Measurements from ENCODE around the gene CASP2.

CASP2 gene

DNA sequence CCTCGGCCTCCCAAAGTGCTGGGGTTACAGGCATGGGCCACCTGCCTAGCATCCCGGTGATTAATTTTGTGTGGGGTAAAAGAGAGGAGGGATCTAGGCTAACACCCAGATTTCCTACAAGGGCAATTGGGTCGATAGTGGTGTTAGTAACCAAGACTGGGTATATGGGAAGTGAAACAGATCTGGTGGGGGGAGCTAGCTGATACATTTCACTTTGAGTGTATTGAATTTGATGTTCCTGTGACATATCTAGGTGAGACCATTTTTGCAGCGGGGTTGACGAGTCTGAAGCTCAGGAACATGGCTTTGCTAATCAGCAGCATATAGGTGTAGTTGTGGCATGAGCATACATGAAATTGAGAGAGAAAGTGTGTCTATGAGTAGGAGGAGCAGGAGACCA lies 39.8 kb downstream of the CASP2 start:
- no peaks in the 10 kb centered on the region for H3K9me3 Mint-ChIP-seq
- no peak overlapping the region for H3K27ac Mint-ChIP-seq
- H3K4me1 Mint-ChIP-seq = no peaks in the 10 kb centered on the region
- no peaks in the 10 kb centered on the region for H3K27me3 Mint-ChIP-seq
- no peak for DNase-seq
- no peak for ATAC-seq
- H3K4me3 Mint-ChIP-seq = no peak overlapping the region

DNA sequence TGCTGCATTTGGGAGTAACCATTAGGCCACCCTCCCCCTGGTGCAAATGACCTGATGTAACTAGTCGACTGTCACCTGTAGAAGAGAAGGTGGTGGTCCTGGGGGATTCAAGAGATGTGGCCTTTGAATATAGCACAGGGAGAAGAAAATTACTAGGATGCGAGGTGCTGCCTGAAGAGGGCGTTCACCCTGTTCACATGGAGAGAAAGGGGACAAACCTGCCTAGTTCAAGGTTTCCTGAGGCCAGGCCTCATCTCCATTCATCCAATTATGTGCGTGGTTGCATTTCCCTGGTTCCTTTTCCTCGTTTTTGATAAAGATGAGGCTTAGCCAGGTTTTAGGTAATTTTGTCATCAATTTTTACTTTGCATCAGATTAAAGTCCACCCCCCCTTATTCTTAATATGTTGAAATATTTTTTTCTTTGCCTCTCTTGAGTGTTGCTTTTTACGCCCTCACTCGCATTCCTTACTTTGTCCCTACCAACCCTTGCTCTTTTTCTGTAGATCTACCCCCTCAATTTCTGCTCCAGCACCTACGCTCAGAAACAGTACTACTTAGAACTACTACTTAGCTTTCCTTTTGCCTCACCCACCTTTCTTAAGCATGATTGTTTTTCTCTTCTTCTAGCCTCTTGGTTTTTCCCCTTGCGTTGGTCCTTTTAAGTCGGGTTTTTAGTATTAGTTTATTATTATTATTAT lies 41.5 kb downstream of the CASP2 start:
- H3K4me3 Mint-ChIP-seq = no peak overlapping the region
- ATAC-seq = no peak

DNA sequence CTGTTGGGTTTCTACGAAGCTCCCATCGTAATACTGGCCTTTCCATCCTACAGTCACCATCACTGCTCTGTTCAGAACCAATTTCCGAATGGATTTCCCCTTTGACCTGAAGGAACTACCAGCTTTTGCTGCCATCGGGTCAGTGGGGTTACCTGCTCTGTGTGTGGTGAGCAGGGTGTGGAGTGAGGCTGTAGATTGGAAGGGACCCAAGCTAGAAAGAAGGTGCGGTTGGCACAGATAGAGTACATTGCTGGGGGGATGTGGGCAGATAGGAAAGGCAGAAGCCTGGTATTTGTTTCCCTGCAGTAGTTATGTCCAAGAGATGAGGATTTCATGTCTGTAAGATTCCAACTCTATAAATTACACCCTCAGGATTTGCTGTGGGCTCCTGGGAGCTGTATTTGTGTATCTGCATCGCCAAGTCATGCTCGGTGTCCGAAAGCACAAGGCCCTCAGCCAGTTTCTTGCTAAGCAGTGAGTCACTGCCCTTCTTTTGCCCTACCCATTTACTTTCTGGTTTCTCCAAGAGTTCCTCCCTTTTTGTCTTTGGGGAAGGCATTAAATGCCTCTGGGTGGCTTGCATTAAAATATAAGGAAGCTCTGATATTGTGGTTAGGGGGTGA lies 43.1 kb downstream of the CASP2 start:
- H3K9me3 Mint-ChIP-seq = no peaks in the 10 kb centered on the region
- H3K4me3 Mint-ChIP-seq = no peak overlapping the region
- ATAC-seq (no peak), DNase-seq (no peak)
- H3K4me1 Mint-ChIP-seq = no peaks in the 10 kb centered on the region
- H3K27me3 Mint-ChIP-seq = no peaks in the 10 kb centered on the region
- H3K27ac Mint-ChIP-seq = no peak overlapping the region

More for the DNA sequence above, 41.5 kb downstream of the CASP2 start:
- no peaks in the 10 kb centered on the region for H3K9me3 Mint-ChIP-seq
- no peak for DNase-seq
- no peaks in the 10 kb centered on the region for H3K27me3 Mint-ChIP-seq
- H3K4me1 Mint-ChIP-seq = no peaks in the 10 kb centered on the region
- no peak overlapping the region for H3K27ac Mint-ChIP-seq

DNA sequence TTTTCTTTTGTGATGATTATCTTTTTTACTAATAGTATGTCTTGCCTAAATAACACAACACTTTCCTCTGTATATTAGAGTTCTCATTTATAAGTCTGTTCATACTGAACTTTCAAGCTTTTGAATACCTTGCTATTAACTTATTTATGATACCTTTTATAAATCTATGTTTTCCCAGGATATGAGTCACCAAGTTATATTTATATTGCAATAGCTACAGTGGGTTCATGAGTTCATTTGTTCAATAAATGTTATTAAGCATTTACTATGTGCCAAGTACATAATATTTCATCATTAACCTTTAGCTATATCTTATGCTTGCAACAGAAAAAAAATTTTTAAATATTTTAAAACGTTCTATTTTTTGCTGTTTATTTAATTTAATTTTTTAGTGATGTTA lies 46.1 kb downstream of the CASP2 start:
- DNase-seq = no peak
- no peaks in the 10 kb centered on the region for H3K9me3 Mint-ChIP-seq
- ATAC-seq = no peak
- no peaks in the 10 kb centered on the region for H3K27me3 Mint-ChIP-seq
- no peak overlapping the region for H3K4me3 Mint-ChIP-seq
- peak overlapping the region in 1 of 2 donors; percentile 21 for H3K27ac Mint-ChIP-seq
- H3K4me1 Mint-ChIP-seq = no peaks in the 10 kb centered on the region

DNA sequence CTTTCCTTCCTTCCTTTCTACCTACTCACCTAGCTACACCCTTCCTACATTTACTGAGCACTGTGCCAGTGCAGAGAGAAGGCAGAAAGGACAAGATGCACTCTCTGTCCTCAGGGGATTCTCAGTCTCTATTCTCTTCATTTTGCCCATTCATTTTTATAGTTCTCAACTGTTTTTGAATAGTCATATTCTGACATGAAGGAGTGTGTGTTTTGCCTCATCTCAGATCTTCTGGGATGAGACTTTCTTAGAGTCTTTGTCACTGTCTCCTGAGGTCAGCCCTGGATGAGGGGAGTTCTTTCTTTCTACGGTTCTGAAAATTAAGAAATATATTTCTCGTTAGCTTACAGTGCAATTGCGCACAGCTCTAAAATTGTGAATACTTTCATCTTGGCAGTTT lies 49.1 kb downstream of the CASP2 start:
- ATAC-seq (no peak), DNase-seq (no peak)
- no peak overlapping the region for H3K4me3 Mint-ChIP-seq
- no peaks in the 10 kb centered on the region for H3K9me3 Mint-ChIP-seq
- H3K4me1 Mint-ChIP-seq = no peaks in the 10 kb centered on the region
- H3K27ac Mint-ChIP-seq = no peak overlapping the region
- H3K27me3 Mint-ChIP-seq = no peaks in the 10 kb centered on the region

DNA sequence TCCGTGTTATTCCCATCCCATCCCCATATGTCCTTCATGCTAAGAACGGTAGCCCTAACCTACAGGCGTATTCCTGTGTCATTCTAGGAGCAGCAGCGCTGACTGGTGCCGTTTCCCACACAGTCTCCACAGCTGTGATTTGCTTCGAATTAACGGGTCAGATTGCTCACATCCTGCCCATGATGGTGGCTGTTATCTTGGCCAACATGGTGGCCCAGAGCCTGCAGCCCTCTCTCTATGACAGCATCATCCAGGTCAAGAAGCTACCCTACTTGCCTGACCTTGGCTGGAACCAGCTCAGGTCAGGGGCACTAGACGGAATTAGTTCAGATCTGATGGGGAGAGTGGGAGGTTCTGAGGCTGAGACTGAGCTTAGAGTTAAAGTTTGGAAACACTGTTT lies 53.7 kb downstream of the CASP2 start:
- ATAC-seq = no peak
- no peak for DNase-seq
- no peaks in the 10 kb centered on the region for H3K9me3 Mint-ChIP-seq
- H3K4me3 Mint-ChIP-seq = no peak overlapping the region
- no peak overlapping the region for H3K27ac Mint-ChIP-seq
- H3K4me1 Mint-ChIP-seq = peaks cover 9% of the 10 kb centered on the region
- H3K27me3 Mint-ChIP-seq = peaks cover 15% of the 10 kb centered on the region

DNA sequence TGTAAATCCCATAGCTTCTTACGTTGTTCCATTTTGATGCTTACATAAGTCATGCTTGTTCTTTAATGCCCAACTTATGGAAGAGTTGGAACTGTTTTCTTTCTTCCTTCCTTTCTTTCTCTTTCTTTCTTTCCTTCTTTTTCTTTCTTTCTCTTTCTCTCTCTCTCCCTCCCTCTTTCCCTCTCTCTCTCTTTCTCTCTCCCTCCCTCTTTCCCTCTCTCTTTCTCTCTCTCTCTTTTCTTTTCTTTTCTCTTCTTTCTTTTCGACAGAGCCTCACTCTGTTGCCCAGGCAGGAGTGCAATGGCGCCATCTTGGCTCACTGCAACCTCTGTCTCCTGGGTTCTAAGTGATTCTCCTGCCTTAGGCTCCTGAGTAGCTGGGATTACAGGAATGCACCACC lies 55.4 kb downstream of the CASP2 start:
- Mint-ChIP-seq H3K27me3 (peaks cover 18% of the 10 kb centered on the region), H3K27ac (peak overlapping the region in 1 of 2 donors; percentile 70), H3K9me3 (no peaks in the 10 kb centered on the region), H3K4me1 (peaks cover 9% of the 10 kb centered on the region), H3K4me3 (no peak overlapping the region)
- DNase-seq = no peak
- ATAC-seq = no peak

DNA sequence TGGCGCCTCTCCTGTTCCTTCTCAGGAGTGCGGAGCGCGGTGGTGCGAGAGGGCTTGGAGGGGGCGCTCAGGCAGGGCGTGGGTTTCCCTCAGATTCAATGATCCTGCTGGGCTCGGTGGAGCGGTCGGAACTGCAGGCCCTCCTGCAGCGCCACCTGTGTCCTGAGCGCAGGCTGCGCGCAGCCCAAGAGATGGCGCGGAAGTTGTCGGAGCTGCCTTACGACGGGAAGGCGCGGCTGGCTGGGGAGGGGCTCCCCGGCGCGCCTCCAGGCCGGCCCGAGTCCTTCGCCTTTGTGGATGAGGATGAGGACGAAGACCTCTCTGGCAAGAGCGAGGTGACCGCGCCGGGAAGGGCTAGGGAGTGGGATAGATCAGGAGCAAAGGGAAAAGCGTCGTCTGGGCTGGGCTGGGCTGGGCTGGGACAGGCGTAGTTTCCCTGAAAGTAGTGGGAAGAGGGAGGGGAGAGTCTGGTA lies 57.3 kb downstream of the CASP2 start:
- H3K9me3 Mint-ChIP-seq = no peaks in the 10 kb centered on the region
- DNase-seq (peak; percentile 64 to 76), ATAC-seq (peak; percentile 99)
- H3K27ac Mint-ChIP-seq = peak overlapping the region; percentile 79 to 81
- peak overlapping the region; percentile 83 to 88 for H3K4me3 Mint-ChIP-seq
- peaks cover 9% of the 10 kb centered on the region for H3K4me1 Mint-ChIP-seq
- peaks cover 18% of the 10 kb centered on the region for H3K27me3 Mint-ChIP-seq

DNA sequence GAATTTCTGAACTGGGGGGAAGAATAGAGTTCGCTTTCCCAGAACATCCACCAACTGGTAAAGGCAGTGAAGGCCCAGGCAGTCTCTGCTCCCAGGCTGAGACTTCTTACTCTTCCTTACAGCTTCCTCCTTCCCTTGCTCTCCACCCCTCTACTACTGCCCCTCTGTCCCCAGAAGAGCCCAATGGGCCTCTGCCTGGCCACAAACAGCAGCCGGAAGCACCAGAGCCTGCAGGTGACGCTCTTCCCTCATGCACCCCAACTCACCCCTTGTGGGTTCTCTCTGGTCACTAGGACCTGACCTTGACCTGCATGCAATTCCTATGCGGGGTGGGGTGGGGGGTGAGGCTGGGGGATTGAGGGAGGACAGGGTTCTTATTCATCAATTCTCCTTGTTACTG lies 57.9 kb downstream of the CASP2 start:
- Mint-ChIP-seq H3K4me3 (peak overlapping the region in 1 of 2 donors; percentile 83), H3K27ac (peak overlapping the region in 1 of 2 donors; percentile 43), H3K4me1 (peaks cover 9% of the 10 kb centered on the region), H3K9me3 (no peaks in the 10 kb centered on the region), H3K27me3 (peaks cover 18% of the 10 kb centered on the region)
- DNase-seq (no peak), ATAC-seq (no peak)

DNA sequence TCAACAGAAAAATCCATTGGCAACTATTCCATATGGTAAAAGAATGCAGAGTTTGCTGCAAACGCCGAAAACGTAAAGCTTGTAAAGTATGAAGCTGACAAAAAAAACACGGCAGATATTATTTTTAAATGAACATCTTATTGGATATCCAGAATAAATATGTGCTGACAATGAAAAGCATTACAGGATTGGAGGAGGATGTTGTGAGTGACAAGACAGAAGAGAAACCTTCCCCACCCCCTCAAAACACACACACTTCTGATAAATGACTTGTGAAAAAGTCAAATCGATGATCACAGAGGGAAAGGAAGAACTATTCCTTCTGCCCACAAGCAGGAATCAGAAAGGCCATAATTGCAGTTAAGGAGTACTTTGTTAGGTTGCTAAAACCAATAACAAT lies 59.8 kb downstream of the CASP2 start:
- Mint-ChIP-seq H3K27ac (no peak overlapping the region), H3K4me3 (no peak overlapping the region), H3K27me3 (peaks cover 18% of the 10 kb centered on the region), H3K9me3 (no peaks in the 10 kb centered on the region), H3K4me1 (peaks cover 15% of the 10 kb centered on the region)
- DNase-seq (no peak), ATAC-seq (no peak)

DNA sequence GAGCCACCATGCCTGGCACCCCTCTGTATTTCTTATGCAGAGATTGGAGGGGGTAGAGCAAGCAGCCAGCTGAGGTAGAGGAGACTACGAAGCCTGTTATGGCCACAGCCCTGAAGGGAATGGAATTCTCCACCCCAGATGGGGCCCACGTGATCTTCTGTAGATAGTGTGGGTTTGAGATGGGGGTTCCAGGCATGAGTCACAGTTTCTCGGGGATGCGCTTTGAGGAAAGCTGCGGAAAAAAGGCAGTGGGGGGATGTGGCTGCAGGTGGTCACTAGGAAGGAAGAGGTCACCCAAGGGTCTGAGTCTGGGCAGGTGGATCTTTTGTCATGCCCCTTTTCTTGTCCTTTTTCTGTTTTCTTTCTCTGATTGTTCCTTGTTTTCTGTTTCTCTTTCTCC lies 62.9 kb downstream of the CASP2 start:
- H3K4me3 Mint-ChIP-seq = no peak overlapping the region
- H3K4me1 Mint-ChIP-seq = peaks cover 13% of the 10 kb centered on the region
- no peaks in the 10 kb centered on the region for H3K9me3 Mint-ChIP-seq
- DNase-seq = no peak
- ATAC-seq = no peak
- H3K27me3 Mint-ChIP-seq = peaks cover 10% of the 10 kb centered on the region
- no peak overlapping the region for H3K27ac Mint-ChIP-seq

DNA sequence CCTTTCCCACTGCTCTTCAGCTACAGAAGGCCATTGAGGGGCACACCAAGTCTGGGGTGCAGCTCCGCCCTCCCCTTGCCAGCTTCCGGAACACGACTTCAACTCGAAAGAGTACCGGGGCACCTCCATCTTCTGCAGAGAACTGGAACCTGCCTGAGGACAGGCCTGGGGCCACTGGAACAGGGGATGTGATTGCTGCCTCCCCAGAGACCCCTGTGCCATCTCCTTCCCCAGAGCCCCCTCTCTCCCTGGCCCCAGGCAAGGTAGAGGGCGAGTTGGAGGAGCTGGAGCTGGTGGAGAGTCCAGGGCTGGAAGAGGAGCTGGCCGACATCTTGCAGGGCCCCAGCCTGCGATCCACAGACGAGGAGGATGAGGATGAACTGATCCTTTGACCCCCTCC lies 63.4 kb downstream of the CASP2 start:
- peaks cover 6% of the 10 kb centered on the region for H3K27me3 Mint-ChIP-seq

DNA sequence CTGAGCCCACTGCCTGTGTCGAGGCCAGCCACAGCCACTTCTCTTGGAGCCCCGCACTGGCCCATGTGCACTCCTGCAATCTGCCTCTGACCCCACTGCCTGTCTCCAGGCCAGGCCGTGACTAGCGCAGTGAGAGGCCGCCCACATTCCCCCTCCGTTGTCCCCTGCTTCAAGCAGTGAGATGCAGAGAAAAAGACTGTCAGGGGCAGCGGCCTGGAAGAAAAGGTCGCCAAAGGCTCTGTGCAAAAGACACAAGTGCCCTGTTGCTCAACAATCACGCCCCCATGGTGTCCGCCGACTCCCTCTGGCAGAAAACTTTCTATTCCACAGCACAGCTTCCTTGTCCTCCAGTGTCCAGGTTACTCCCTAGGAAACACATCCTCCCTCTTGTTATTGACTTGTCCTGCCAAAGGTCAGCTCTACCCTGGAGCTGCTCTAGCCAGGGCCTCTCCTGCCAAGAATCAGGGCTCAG lies 64.4 kb downstream of the CASP2 start:
- no peaks in the 10 kb centered on the region for H3K27me3 Mint-ChIP-seq
- H3K4me3 Mint-ChIP-seq = no peak overlapping the region
- DNase-seq = no peak
- ATAC-seq = no peak
- H3K4me1 Mint-ChIP-seq = peaks cover 13% of the 10 kb centered on the region
- H3K27ac Mint-ChIP-seq = no peak overlapping the region
- no peaks in the 10 kb centered on the region for H3K9me3 Mint-ChIP-seq

More for the DNA sequence above, 63.4 kb downstream of the CASP2 start:
- DNase-seq (no peak), ATAC-seq (no peak)
- Mint-ChIP-seq H3K4me3 (no peak overlapping the region), H3K27ac (no peak overlapping the region), H3K4me1 (peaks cover 13% of the 10 kb centered on the region), H3K9me3 (no peaks in the 10 kb centered on the region)

DNA sequence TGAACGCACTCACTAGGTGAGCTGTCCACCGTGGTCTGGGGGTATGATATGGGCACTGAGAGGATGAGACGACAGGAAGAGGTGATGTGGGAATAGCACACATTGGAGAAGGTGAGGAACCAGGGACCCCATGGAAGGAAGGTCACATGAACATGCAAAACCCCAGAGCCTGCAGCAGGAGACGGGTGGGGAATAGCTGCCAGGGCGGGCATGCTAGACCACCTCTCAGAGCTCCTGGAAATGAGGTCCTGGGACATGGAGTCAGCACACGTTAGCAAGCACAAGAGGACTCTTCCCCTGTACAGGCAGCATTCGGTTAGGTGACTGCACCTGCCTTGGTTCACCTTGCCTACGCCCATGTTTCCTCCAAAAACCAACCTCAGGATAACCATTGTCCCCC lies 66.2 kb downstream of the CASP2 start:
- Mint-ChIP-seq H3K27me3 (no peaks in the 10 kb centered on the region), H3K9me3 (no peaks in the 10 kb centered on the region), H3K27ac (no peak overlapping the region), H3K4me1 (peaks cover 13% of the 10 kb centered on the region), H3K4me3 (no peak overlapping the region)
- no peak for DNase-seq
- no peak for ATAC-seq

DNA sequence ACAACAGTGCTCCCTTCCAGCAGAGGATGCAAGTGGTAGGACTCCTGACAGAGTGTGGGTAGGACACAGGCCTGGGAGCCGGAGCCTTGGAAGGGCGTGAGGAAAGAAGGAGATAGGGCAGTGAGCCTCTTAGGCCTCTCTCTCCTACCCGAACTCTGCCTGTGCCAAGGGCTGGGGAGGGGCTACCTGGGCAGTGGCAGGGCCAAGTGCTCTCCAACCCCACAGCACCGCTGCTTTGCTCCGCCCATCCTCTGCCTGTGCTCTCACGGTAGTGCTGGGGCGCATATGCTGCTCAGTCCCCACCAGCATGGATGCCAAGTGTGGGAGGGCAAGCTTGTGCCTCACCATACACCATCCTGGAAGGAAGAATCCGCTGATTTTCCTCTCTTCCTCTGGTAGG lies 66.8 kb downstream of the CASP2 start:
- ATAC-seq (no peak), DNase-seq (no peak)
- no peak overlapping the region for H3K4me3 Mint-ChIP-seq
- no peak overlapping the region for H3K27ac Mint-ChIP-seq
- no peaks in the 10 kb centered on the region for H3K27me3 Mint-ChIP-seq
- peaks cover 13% of the 10 kb centered on the region for H3K4me1 Mint-ChIP-seq
- no peaks in the 10 kb centered on the region for H3K9me3 Mint-ChIP-seq

Data from stimulated activated naive CD8-positive, alpha-beta T cell treated with anti-CD3 and anti-CD28 coated beads, Interleukin-15, amount 100 ng/mL, for 72 hours (primary cell).